Memory B cell (primary cell): ENCODE results near the gene TM2D3.

Experiments
- ATAC-seq: fragments of 150-1000 bp; cut with Tn5 transposase; 2 replicates; pipeline ENCODE4 v1.10.0; 2021; ENCODE audit warnings: low read depth, mild to moderate bottlenecking, moderate library complexity
- DNase-seq, 2 donors: peaks; one replicate each; pipeline ENCODE4 v3.0.0; 2022; ENCODE audit warnings: low spot score in 2 of 2
- H3K27ac Mint-ChIP-seq: one replicate; pipeline ENCODE4 v1.8.0; 2022; ENCODE audit warnings: mild to moderate bottlenecking, moderate library complexity, mixed read lengths
- H3K27me3 Mint-ChIP-seq: one replicate; pipeline ENCODE4 v1.8.0; 2022; ENCODE audit warnings: mixed read lengths
- H3K36me3 Mint-ChIP-seq: one replicate; pipeline ENCODE4 v1.8.0; 2022; ENCODE audit warnings: mild to moderate bottlenecking, mixed read lengths
- H3K4me1 Mint-ChIP-seq: one replicate; pipeline ENCODE4 v1.8.0; 2022; ENCODE audit warnings: mixed read lengths
- H3K4me3 Mint-ChIP-seq: one replicate; pipeline ENCODE4 v1.8.0; 2022; ENCODE audit warnings: mild to moderate bottlenecking, moderate library complexity, mixed read lengths
- H3K9me3 Mint-ChIP-seq: one replicate; pipeline ENCODE4 v1.8.0; 2022; ENCODE audit warnings: mixed read lengths

The TM2D3 gene

GRCh38 chr15:101612676-101613075 is 39.5 kb downstream of the TM2D3 start:
- Mint-ChIP-seq H3K4me1 (no peaks in the 10 kb centered on the region), H3K36me3 (peaks cover 4% of the 10 kb centered on the region), H3K27ac (no peak overlapping the region), H3K9me3 (no peaks in the 10 kb centered on the region), H3K4me3 (no peak overlapping the region), H3K27me3 (no peaks in the 10 kb centered on the region)
- DNase-seq (no peak), ATAC-seq (no peak)

DNA sequence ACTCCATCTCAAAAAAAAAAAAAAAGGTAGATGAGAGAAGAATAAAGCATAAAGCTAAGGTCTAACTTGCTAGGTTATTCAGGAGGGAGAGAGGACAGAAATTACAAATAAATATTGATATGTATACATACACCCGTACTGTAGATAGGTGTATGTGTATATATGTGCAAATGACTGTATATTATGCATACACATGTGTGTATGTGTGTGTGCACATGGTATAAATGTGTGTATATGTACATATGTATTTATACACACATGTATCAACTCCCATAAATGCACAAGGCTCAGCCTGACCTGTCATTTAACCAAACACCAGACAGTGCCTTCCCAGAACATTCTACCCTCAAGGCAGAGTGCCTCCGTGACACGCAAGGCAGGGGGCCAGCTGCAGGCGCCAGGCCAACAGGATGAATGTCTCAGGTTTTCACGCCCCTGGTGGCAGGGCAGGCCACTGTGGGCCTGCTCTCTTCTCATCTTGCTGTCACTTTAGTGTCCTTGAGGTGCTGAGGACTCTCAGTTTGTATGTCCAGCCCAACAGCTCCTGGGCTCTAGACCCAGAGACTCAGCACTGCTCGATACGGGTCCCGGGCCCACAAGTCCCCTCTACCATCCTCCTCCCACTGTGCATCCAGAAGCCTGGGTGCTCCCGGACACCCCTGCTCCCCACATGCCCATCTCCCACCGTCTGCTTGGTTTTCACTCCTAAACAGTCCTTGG is 40.4 kb downstream of the TM2D3 start:
- no peak overlapping the region for H3K4me3 Mint-ChIP-seq
- no peaks in the 10 kb centered on the region for H3K4me1 Mint-ChIP-seq

GRCh38 chr15:101611007-101611406 is 41.2 kb downstream of the TM2D3 start:
- Mint-ChIP-seq H3K27me3 (peaks cover 3% of the 10 kb centered on the region), H3K4me3 (no peak overlapping the region), H3K36me3 (no peaks in the 10 kb centered on the region), H3K9me3 (no peaks in the 10 kb centered on the region), H3K4me1 (no peaks in the 10 kb centered on the region), H3K27ac (no peak overlapping the region)
- DNase-seq: no peak
- no peak for ATAC-seq

More for the DNA sequence above, 40.4 kb downstream of the TM2D3 start:
- ATAC-seq (no peak), DNase-seq (no peak)
- Mint-ChIP-seq H3K36me3 (no peaks in the 10 kb centered on the region), H3K27me3 (no peaks in the 10 kb centered on the region), H3K9me3 (no peaks in the 10 kb centered on the region), H3K27ac (no peak overlapping the region)

- no peak for DNase-seq
- Mint-ChIP-seq H3K4me1 (no peaks in the 10 kb centered on the region), H3K9me3 (no peaks in the 10 kb centered on the region), H3K27me3 (peaks cover 3% of the 10 kb centered on the region), H3K4me3 (no peak overlapping the region), H3K27ac (no peak overlapping the region), H3K36me3 (no peaks in the 10 kb centered on the region)
- no peak for ATAC-seq
Observed at GRCh38 chr15:101610611-101611000, 41.6 kb downstream of the TM2D3 start.

DNA sequence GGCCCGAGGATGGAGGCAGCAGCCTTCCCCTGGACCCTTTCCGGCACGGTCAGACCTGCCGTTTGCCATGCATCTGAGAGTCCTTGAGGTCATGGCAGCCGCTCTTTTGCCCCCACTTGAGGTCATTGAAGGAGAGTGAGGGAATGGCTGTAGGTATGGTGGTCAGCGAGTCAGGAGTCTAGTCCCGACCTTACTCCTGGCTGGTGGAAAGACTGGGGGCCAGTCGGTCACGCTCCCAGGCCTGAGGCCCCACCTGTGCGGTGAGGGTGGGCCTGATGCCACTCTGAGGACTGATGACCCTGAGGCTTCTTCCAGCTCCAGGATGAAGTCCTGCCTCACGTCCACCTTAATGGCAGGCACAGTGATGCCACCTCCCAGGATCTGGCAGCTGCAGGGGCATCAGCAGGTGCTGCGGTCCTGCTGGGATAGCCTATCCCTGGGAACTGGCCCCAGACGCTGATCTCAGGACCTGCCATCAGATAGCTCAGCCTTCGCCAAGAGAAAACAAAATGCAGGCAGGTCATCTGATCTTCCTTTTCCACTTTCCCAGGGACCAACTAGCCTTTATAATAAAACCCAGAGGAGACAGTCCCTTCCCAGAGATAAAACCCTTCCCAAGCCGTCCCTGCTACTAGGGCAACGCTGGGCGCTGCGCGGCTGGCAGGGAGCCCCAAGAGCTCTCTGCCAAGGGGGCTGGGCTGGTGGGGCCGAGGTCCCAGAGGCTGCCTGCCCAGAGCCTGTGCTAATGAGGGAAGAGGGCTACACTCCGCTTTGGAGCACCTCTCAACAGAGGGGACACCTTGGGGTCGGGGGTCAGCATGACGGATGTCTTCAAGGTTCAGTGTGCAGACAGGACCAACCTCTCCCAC is 42.2 kb downstream of the TM2D3 start:
- no peak for DNase-seq
- no peak overlapping the region for H3K27ac Mint-ChIP-seq
- no peaks in the 10 kb centered on the region for H3K9me3 Mint-ChIP-seq
- no peak for ATAC-seq
- no peak overlapping the region for H3K4me3 Mint-ChIP-seq
- H3K36me3 Mint-ChIP-seq: no peaks in the 10 kb centered on the region
- H3K27me3 Mint-ChIP-seq: peaks cover 3% of the 10 kb centered on the region
- H3K4me1 Mint-ChIP-seq: no peaks in the 10 kb centered on the region

- Mint-ChIP-seq H3K4me3 (no peak overlapping the region), H3K27ac (no peak overlapping the region), H3K4me1 (no peaks in the 10 kb centered on the region), H3K27me3 (peaks cover 8% of the 10 kb centered on the region), H3K36me3 (peaks cover 2% of the 10 kb centered on the region), H3K9me3 (peaks cover 5% of the 10 kb centered on the region)
- no peak for DNase-seq
- ATAC-seq: no peak
Observed at GRCh38 chr15:101608201-101608600, 44.0 kb downstream of the TM2D3 start.

DNA sequence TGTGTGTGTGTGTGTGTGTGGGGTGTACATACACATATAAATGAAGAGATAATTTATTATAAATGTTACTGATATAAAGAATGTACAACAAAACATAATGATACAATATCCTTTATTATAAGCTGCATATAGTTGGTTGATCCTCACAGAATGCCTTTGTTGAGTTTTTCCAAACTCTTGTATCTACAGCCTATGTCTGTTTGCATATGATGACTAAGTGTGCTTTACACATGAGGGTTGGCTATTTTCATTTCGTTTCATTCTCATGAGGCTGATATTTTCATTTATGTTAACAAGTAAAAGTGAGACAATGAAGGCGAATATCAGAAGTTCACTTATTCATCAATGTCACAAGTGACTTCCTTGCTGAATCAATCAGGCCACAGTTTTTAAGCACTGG is 45.1 kb downstream of the TM2D3 start:
- Mint-ChIP-seq H3K4me3 (no peak overlapping the region), H3K27ac (no peak overlapping the region), H3K9me3 (peaks cover 5% of the 10 kb centered on the region), H3K36me3 (peaks cover 2% of the 10 kb centered on the region), H3K4me1 (no peaks in the 10 kb centered on the region), H3K27me3 (peaks cover 8% of the 10 kb centered on the region)
- no peak for ATAC-seq
- no peak for DNase-seq

GRCh38 chr15:101604124-101604874 is 47.9 kb downstream of the TM2D3 start:
- Mint-ChIP-seq H3K4me3 (no peak overlapping the region), H3K27me3 (peaks cover 13% of the 10 kb centered on the region), H3K9me3 (peaks cover 5% of the 10 kb centered on the region), H3K27ac (no peak overlapping the region), H3K36me3 (peaks cover 2% of the 10 kb centered on the region), H3K4me1 (no peaks in the 10 kb centered on the region)
- ATAC-seq (no peak), DNase-seq (no peak)

- Mint-ChIP-seq H3K27ac (no peak overlapping the region), H3K36me3 (peaks cover 2% of the 10 kb centered on the region), H3K27me3 (peaks cover 14% of the 10 kb centered on the region), H3K4me1 (no peaks in the 10 kb centered on the region), H3K4me3 (no peak overlapping the region), H3K9me3 (peaks cover 7% of the 10 kb centered on the region)
- DNase-seq: no peak
- ATAC-seq: no peak
Observed at GRCh38 chr15:101602801-101603200, 49.4 kb downstream of the TM2D3 start.

DNA sequence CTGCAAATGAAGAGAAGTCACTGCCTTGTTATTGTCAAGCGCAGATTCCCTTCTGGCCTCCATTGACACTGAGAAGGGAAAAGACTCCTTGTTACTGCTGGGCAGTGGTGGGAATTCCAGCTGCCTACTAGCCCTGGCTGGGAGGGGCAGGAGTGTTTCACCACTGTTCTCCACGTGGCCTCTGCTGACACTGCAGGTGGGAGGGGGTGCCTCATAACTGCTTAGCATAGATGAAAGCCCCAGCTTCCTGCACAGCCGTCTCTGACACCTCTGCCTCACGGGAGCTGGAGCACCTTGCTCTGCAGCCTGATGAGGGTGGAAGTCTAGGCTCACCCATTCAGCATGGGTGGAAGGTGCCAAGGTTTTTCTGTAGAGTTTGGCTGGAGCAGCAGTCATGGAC is 52.1 kb downstream of the TM2D3 start:
- Mint-ChIP-seq H3K27me3 (peaks cover 13% of the 10 kb centered on the region), H3K9me3 (peaks cover 16% of the 10 kb centered on the region), H3K27ac (no peak overlapping the region), H3K4me1 (no peaks in the 10 kb centered on the region), H3K36me3 (peaks cover 2% of the 10 kb centered on the region), H3K4me3 (no peak overlapping the region)
- no peak for ATAC-seq
- DNase-seq: no peak

DNA sequence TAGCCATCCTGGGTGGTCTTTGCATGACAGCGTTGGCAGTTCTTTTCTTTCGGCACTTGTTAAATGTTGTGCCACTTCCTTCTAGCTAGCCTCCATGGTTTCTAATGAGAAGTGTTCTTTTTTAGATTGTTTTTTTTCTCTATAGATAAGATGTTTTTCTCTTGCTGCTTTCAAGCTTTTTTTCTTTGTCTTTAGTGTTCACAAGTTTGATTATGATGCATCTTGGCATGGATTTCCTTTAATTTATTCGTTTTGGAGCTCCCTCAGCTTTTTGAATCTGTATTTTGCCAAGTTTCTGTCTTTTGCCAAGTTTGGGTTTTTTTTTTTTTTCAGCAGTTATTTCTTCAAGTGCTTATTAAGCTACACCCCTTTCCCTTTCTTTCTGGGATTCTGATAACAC is 53.1 kb downstream of the TM2D3 start:
- peaks cover 11% of the 10 kb centered on the region for H3K9me3 Mint-ChIP-seq
- ATAC-seq (no peak), DNase-seq (no peak)
- H3K27ac Mint-ChIP-seq: no peak overlapping the region
- no peak overlapping the region for H3K4me3 Mint-ChIP-seq
- no peaks in the 10 kb centered on the region for H3K4me1 Mint-ChIP-seq
- H3K27me3 Mint-ChIP-seq: peaks cover 7% of the 10 kb centered on the region
- H3K36me3 Mint-ChIP-seq: no peaks in the 10 kb centered on the region

- Mint-ChIP-seq H3K27me3 (peaks cover 7% of the 10 kb centered on the region), H3K36me3 (peaks cover 3% of the 10 kb centered on the region), H3K27ac (no peak overlapping the region), H3K4me1 (no peaks in the 10 kb centered on the region), H3K9me3 (peaks cover 15% of the 10 kb centered on the region), H3K4me3 (no peak overlapping the region)
- DNase-seq (no peak), ATAC-seq (no peak)
Observed at GRCh38 chr15:101597360-101597928, 54.7 kb downstream of the TM2D3 start.

DNA sequence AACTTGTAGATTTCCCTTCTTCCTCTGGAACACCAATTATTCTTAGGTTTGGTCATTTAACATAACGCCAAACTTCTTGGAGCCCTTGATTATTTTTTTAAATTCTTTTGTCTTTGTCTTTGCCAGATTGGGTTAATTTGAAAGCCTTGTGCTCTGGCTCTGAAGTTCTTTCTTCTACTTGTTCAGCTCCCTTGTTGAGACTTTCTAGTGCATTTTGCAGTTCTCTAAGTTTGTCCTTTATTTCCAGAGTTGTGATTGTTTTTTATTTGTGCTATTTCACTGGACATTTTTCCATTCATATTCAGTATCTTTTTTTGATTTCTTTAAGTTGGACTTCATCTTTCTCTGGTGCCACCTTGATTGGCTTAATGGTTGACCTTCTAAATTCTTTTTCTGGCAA is 55.5 kb downstream of the TM2D3 start:
- no peak overlapping the region for H3K27ac Mint-ChIP-seq
- no peaks in the 10 kb centered on the region for H3K4me1 Mint-ChIP-seq
- no peak overlapping the region for H3K4me3 Mint-ChIP-seq
- no peak for DNase-seq
- no peak for ATAC-seq
- peaks cover 3% of the 10 kb centered on the region for H3K36me3 Mint-ChIP-seq
- H3K9me3 Mint-ChIP-seq: peaks cover 15% of the 10 kb centered on the region
- H3K27me3 Mint-ChIP-seq: peaks cover 7% of the 10 kb centered on the region
